ENCODE results near the gene SLC22A15. TPM values are rescaled to one million over a fixed set of nuclear protein-coding genes. Genes with fewer than 3 reads are reported as not detected.

SLC22A15 gene
- total RNA-seq, 2 experiments from 2014 or later, result 0.82 to 2.8 TPM

GRCh38 chr1:116097626-116098025 is 121.3 kb downstream of the SLC22A15 start:
- Histone ChIP-seq H4K20me1 (ENCODE audit: insufficient read depth, low read length) (no peaks in the 10 kb centered on the region), H3K9me3 (ENCODE audit: low read length) (no peaks in the 10 kb centered on the region), H3K4me3 (ENCODE audit: low read depth, low read length, poor library complexity, severe bottlenecking) (no peak overlapping the region), H3K27ac (ENCODE audit: low read depth, low read length, poor library complexity, severe bottlenecking) (no peak overlapping the region), H3K36me3 (ENCODE audit: insufficient read depth, low read length) (no peaks in the 10 kb centered on the region), H2AFZ (ENCODE audit: low read length) (no peak overlapping the region), H3K4me1 (ENCODE audit: insufficient read depth, low read length, poor library complexity, severe bottlenecking) (no peaks in the 10 kb centered on the region), H3K4me2 (ENCODE audit: low read length) (no peak overlapping the region), H3K79me2 (ENCODE audit: insufficient read depth, low read depth, low read length) (no peaks in the 10 kb centered on the region), H3K9me2 (ENCODE audit: insufficient read depth, low read length) (no peaks in the 10 kb centered on the region)
- no TSS peak for BruUV-seq (replicated peaks)
- ChIA-PET CTCF (ENCODE audit: unreplicated experiment) (no interaction called here), POLR2A (interaction anchor here (0.7 kb wide), 1 partner anchor 159 kb away, joined by 3 read pairs; no protein-coding TSS in a partner anchor)
- TF ChIP-seq, protein P1, sequence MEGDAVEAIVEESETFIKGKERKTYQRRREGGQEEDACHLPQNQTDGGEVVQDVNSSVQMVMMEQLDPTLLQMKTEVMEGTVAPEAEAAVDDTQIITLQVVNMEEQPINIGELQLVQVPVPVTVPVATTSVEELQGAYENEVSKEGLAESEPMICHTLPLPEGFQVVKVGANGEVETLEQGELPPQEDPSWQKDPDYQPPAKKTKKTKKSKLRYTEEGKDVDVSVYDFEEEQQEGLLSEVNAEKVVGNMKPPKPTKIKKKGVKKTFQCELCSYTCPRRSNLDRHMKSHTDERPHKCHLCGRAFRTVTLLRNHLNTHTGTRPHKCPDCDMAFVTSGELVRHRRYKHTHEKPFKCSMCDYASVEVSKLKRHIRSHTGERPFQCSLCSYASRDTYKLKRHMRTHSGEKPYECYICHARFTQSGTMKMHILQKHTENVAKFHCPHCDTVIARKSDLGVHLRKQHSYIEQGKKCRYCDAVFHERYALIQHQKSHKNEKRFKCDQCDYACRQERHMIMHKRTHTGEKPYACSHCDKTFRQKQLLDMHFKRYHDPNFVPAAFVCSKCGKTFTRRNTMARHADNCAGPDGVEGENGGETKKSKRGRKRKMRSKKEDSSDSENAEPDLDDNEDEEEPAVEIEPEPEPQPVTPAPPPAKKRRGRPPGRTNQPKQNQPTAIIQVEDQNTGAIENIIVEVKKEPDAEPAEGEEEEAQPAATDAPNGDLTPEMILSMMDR (conservative IDR thresholded peaks at IDR 0.05; ENCODE audit: low read length), result no peak
- TF ChIP-seq EZH2phosphoT487 (IDR thresholded peaks at IDR 0.05; ENCODE audit: borderline replicate concordance, low read depth, low read length), result no peak
- intact Hi-C loops (cut with micrococcal nuclease; ENCODE audit: unreplicated experiment), result no loop called here
- DNase-seq (ENCODE audit: low spot score), result no peak

DNA sequence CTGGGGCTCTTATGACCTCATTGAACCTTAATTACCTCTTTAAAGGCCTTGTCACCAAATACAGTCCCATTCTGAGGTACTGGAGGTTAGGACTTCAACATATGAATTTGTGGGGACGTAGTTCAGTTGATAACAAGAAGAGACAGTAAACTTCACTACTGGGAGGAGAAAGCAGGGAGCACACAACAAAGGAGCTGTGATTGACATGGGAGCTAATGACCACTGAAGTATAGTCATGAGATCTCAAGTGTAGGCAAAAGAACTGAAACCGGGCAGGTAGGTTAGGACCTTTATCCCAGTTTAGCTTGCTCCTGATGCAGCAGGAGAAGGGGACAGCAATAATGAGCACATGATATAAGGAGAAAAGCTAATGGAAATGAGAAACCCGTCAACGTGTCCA is 123.1 kb downstream of the SLC22A15 start:
- intact Hi-C loops (cut with micrococcal nuclease; ENCODE audit: unreplicated experiment), result no loop called here
- DNase-seq (ENCODE audit: low spot score), result no peak
- ChIA-PET POLR2A (no interaction called here), CTCF (ENCODE audit: unreplicated experiment) (no interaction called here)
- TF ChIP-seq, protein P1 (conservative IDR thresholded peaks at IDR 0.05; ENCODE audit: low read length), result no peak
- no peak for TF ChIP-seq EZH2phosphoT487 (IDR thresholded peaks at IDR 0.05; ENCODE audit: borderline replicate concordance, low read depth, low read length)
- Histone ChIP-seq H4K20me1 (ENCODE audit: insufficient read depth, low read length) (no peaks in the 10 kb centered on the region), H3K4me2 (ENCODE audit: low read length) (no peak overlapping the region), H3K79me2 (ENCODE audit: insufficient read depth, low read depth, low read length) (no peaks in the 10 kb centered on the region), H3K27ac (ENCODE audit: low read depth, low read length, poor library complexity, severe bottlenecking) (no peak overlapping the region), H2AFZ (ENCODE audit: low read length) (no peak overlapping the region), H3K4me3 (ENCODE audit: low read depth, low read length, poor library complexity, severe bottlenecking) (no peak overlapping the region), H3K9me2 (ENCODE audit: insufficient read depth, low read length) (no peaks in the 10 kb centered on the region), H3K4me1 (ENCODE audit: insufficient read depth, low read length, poor library complexity, severe bottlenecking) (no peaks in the 10 kb centered on the region), H3K9me3 (ENCODE audit: low read length) (no peaks in the 10 kb centered on the region), H3K36me3 (ENCODE audit: insufficient read depth, low read length) (no peaks in the 10 kb centered on the region)
- no TSS peak for BruUV-seq (replicated peaks)

DNA sequence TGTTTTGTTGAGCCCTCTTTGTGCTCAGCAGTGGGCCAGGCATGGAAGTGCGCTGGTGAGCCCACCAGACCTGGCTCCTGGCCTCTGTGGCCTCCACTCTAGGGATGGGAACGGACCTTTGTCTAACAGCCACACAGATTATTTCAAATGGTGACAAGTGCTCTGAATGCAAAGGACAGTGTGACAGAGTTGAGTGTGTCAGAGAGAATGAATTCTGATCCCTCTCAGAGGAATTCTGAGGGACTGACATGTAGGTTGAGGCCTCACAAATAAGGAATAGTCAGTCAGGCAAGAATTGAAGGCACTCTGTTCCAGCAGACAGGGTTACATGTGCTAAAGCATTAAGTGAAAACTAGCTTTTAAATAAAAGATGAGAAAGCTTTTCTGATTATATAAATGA is 123.6 kb downstream of the SLC22A15 start:
- POLR2A ChIA-PET, result no interaction called here
- Histone ChIP-seq H3K4me2 (ENCODE audit: low read length) (no peak overlapping the region), H2AFZ (ENCODE audit: low read length) (no peak overlapping the region), H3K4me3 (ENCODE audit: low read depth, low read length, poor library complexity, severe bottlenecking) (no peak overlapping the region), H3K36me3 (ENCODE audit: insufficient read depth, low read length) (no peaks in the 10 kb centered on the region), H3K4me1 (ENCODE audit: insufficient read depth, low read length, poor library complexity, severe bottlenecking) (no peaks in the 10 kb centered on the region), H3K9me3 (ENCODE audit: low read length) (no peaks in the 10 kb centered on the region), H3K79me2 (ENCODE audit: insufficient read depth, low read depth, low read length) (no peaks in the 10 kb centered on the region), H3K9me2 (ENCODE audit: insufficient read depth, low read length) (no peaks in the 10 kb centered on the region), H3K27ac (ENCODE audit: low read depth, low read length, poor library complexity, severe bottlenecking) (no peak overlapping the region), H4K20me1 (ENCODE audit: insufficient read depth, low read length) (no peaks in the 10 kb centered on the region)
- BruUV-seq (replicated peaks), result no TSS peak
- DNase-seq (ENCODE audit: low spot score), result no peak
- no peak for TF ChIP-seq EZH2phosphoT487 (IDR thresholded peaks at IDR 0.05; ENCODE audit: borderline replicate concordance, low read depth, low read length)
- TF ChIP-seq, protein P1 (conservative IDR thresholded peaks at IDR 0.05; ENCODE audit: low read length), result no peak
- intact Hi-C loops (cut with micrococcal nuclease; ENCODE audit: unreplicated experiment), result no loop called here
- CTCF ChIA-PET (ENCODE audit: unreplicated experiment), result no interaction called here

Measured in OCI-LY7 (cell line).